Esophagus muscularis mucosa (tissue), 4 donors: ENCODE measurements around the gene HCK. TPM values are rescaled to one million over a fixed set of nuclear protein-coding genes. Genes with fewer than 3 reads are reported as not detected.
"Not testable (repeated sequence)": the region's sequence is repeated elsewhere in the genome, so short reads cannot be mapped to it uniquely, and the experiment has no call there.

Experiments used
- DNase-seq: peaks from one replicate; pipeline ENCODE4 v3.0.0-alpha.2; 2017; ENCODE audit errors: extremely low spot score
- H3K27ac ChIP-seq, 4 donors: fragments of 200-600 bp; sonication (generic); replicated peaks in 1 of 4; 1 replicate in 3 of 4; 2 replicates in 1 of 4; pipeline ENCODE4 v1.5.1; 2016 to 2019; ENCODE audit warnings: mild to moderate bottlenecking in 1 of 4
- H3K27me3 ChIP-seq, 4 donors: fragments of 200-600 bp; sonication (generic); one replicate each; pipeline versions ENCODE4 v1.5.1 to v1.6.0; 2016 to 2019
- H3K36me3 ChIP-seq, 4 donors: fragments of 200-600 bp; sonication (generic); one replicate each; pipeline ENCODE4 v1.5.1; 2016 to 2019
- H3K4me1 ChIP-seq, 4 donors: fragments of 200-600 bp; sonication (generic); one replicate each; pipeline ENCODE4 v1.5.1; 2016 to 2019
- H3K4me3 ChIP-seq, 4 donors: fragments of 200-600 bp; sonication (generic); 1 replicate in 2 of 4; 2 replicates in 2 of 4; pipeline ENCODE4 v1.5.1; 2016 to 2019; ENCODE audit warnings: mild to moderate bottlenecking in 4 of 4, moderate library complexity in 1 of 4
- H3K9me3 ChIP-seq, 4 donors: fragments of 200-600 bp; sonication (generic); 1 replicate in 3 of 4; 2 replicates in 1 of 4; pipeline ENCODE4 v1.5.1; 2016 to 2019
- EP300 ChIP-seq: sonication (generic); formaldehyde crosslinking; IDR thresholded peaks from one replicate; pipeline ENCODE4 v1.6.1; 2017; ENCODE audit warnings: antibody characterized with exemption
- POLR2A ChIP-seq: fragments of 450-650 bp; IDR thresholded peaks from one replicate; pipeline ENCODE4 v1.6.1; 2017; ENCODE audit warnings: antibody characterized with exemption, moderate library complexity, mild to moderate bottlenecking, low read depth
- POLR2AphosphoS5 ChIP-seq, 2 donors: sonication (generic); formaldehyde crosslinking; IDR thresholded peaks; one replicate each; pipeline ENCODE4 v1.6.1; 2017; ENCODE audit warnings: antibody characterized with exemption in 2 of 2
- WGBS: methylation state at CpG from one replicate; pipeline ENCODE4 v1.1.5; 2018; 5-methylcytosine and 5-hydroxymethylcytosine counted together
- intact Hi-C: fragments of 100-400 bp; cut with DNase I; formaldehyde crosslinking; loops from one replicate; pipeline ENCODE4 v1.15.1; 2023
- total RNA-seq, 4 donors: library from RNA; depleted of rRNA; stranded (reverse); fragments of >200 nt; gene quantifications; one replicate each; pipeline versions ENCODE4 v1.1.0 to v1.2.1, GENCODE V29; 2016
- TF ChIP-seq, protein P1 (sequence below), 3 experiments: fragments of 200-600 bp in 2 of 3; fragments of 450-650 bp in 1 of 3; sonication (generic) in 2 of 3; IDR thresholded peaks; one replicate each; pipeline ENCODE4 v1.5.1; 2017 to 2019; ENCODE audit warnings: antibody characterized with exemption in 3 of 3, mild to moderate bottlenecking in 2 of 3, moderate library complexity in 1 of 3

The HCK gene
- total RNA-seq, 4 donors from 2014 or later = 7.8 to 36.6 (median 11.4) TPM

- Histone ChIP-seq H3K4me1 (peaks cover 36 to 79% (median 72%) of the 10 kb centered on the region in 4 donors), H3K4me3 (no peak overlapping the region), H3K27me3 (no peaks in the 10 kb centered on the region), H3K27ac (no peak overlapping the region), H3K9me3 (no peaks in the 10 kb centered on the region), H3K36me3 (peaks cover 0 to 6% (median 0%) of the 10 kb centered on the region in 4 donors)
- no peak for TF ChIP-seq POLR2AphosphoS5 (IDR thresholded peaks at IDR 0.05)
- TF ChIP-seq EP300 = no peak
- TF ChIP-seq POLR2A = no peak
- TF ChIP-seq, protein P1, sequence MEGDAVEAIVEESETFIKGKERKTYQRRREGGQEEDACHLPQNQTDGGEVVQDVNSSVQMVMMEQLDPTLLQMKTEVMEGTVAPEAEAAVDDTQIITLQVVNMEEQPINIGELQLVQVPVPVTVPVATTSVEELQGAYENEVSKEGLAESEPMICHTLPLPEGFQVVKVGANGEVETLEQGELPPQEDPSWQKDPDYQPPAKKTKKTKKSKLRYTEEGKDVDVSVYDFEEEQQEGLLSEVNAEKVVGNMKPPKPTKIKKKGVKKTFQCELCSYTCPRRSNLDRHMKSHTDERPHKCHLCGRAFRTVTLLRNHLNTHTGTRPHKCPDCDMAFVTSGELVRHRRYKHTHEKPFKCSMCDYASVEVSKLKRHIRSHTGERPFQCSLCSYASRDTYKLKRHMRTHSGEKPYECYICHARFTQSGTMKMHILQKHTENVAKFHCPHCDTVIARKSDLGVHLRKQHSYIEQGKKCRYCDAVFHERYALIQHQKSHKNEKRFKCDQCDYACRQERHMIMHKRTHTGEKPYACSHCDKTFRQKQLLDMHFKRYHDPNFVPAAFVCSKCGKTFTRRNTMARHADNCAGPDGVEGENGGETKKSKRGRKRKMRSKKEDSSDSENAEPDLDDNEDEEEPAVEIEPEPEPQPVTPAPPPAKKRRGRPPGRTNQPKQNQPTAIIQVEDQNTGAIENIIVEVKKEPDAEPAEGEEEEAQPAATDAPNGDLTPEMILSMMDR (IDR thresholded peaks at IDR 0.05) = no peak
- 88% methylated on average over 8 of the region's 8 CpGs for WGBS
- no peak for DNase-seq
- intact Hi-C loops = no loop called here
Measured at GRCh38 chr20:32114305-32114960, 62.4 kb downstream of the HCK start.

- no peak for TF ChIP-seq POLR2AphosphoS5 (IDR thresholded peaks at IDR 0.05)
- TF ChIP-seq, protein P1 (IDR thresholded peaks at IDR 0.05) = no peak
- intact Hi-C loops = no loop called here
Measured at GRCh38 chr20:32115211-32115767, 63.2 kb downstream of the HCK start.

GRCh38 chr20:32116079-32116521 is 64.1 kb downstream of the HCK start:
- TF ChIP-seq EP300 = no peak
- TF ChIP-seq, protein P1 (IDR thresholded peaks at IDR 0.05) = no peak
- TF ChIP-seq POLR2AphosphoS5 (IDR thresholded peaks at IDR 0.05) = no peak
- TF ChIP-seq POLR2A = no peak
- Histone ChIP-seq H3K36me3 (peaks cover 0 to 6% (median 0%) of the 10 kb centered on the region in 4 donors), H3K9me3 (no peaks in the 10 kb centered on the region), H3K27ac (no peak overlapping the region), H3K4me3 (no peak overlapping the region), H3K4me1 (peaks cover 25 to 66% (median 61%) of the 10 kb centered on the region in 4 donors), H3K27me3 (no peaks in the 10 kb centered on the region)
- intact Hi-C loops = no loop called here
- DNase-seq = no peak
- 72% methylated on average over 6 of the region's 6 CpGs for WGBS

More at GRCh38 chr20:32115211-32115767, 63.2 kb downstream of the HCK start:
- no peaks in the 10 kb centered on the region for H3K9me3 ChIP-seq
- H3K36me3 ChIP-seq = peaks cover 0 to 6% (median 0%) of the 10 kb centered on the region in 4 donors
- DNase-seq = no peak
- no peaks in the 10 kb centered on the region for H3K27me3 ChIP-seq
- no peak overlapping the region for H3K4me3 ChIP-seq
- WGBS = 56% methylated on average over 5 of the region's 5 CpGs
- H3K27ac ChIP-seq = no peak overlapping the region
- peaks cover 33 to 74% (median 69%) of the 10 kb centered on the region in 4 donors for H3K4me1 ChIP-seq

DNA sequence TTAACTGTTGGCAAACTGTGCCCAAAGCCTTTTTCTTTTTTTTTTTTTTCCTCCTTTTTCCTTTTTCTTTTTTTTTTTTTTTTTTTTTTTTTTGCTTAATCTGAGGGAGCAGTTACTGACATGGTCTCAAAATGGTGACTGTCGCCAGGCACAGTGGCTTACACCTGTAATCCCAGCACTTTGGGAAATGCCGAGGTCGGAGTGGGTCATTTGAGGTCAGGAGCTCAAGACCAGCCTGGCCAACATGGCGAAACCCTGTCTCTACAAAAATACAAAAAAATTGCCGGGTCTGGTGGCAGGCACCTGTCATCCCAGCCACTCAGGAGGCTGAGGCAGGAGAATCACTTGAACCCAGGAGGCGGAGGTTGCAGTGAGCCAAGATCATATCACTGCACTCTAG is 64.8 kb downstream of the HCK start:
- H3K9me3 ChIP-seq, H3K4me3 ChIP-seq, DNase-seq, H3K27ac ChIP-seq, H3K27me3 ChIP-seq, intact Hi-C loops, H3K36me3 ChIP-seq: not testable (repeated sequence)
- WGBS = 76% methylated on average over 6 of the region's 6 CpGs
- peaks cover 20 to 59% (median 54%) of the 10 kb centered on the region in 4 donors for H3K4me1 ChIP-seq

GRCh38 chr20:32118427-32118826 is 66.4 kb downstream of the HCK start:
- DNase-seq, intact Hi-C loops, H3K27ac ChIP-seq, H3K27me3 ChIP-seq, H3K4me3 ChIP-seq, H3K36me3 ChIP-seq, H3K9me3 ChIP-seq: not testable (repeated sequence)
- WGBS = 96% methylated on average over 5 of the region's 5 CpGs
- peaks cover 12 to 44% (median 38%) of the 10 kb centered on the region in 4 donors for H3K4me1 ChIP-seq

DNA sequence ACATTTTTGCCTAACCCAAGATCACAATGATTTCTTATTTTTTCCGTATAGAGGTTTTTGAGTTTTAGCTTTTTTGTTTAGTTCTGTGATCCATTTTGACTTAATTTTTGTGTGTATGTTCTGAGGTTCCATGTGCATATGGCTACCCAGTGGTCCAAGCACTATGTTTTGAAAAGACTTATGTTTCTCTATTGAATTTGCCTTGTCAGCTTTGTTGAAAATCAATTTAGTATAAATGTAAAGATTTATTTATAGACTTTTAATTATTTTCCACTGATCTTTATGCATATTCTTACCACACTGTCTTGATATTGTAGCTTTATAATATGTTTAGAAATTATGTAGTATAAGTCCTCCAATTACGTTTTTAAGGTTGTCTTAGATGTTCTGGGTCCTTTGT is 67.7 kb downstream of the HCK start:
- WGBS = 98% methylated on average over 2 of the region's 2 CpGs
- Histone ChIP-seq H3K27ac (no peak overlapping the region), H3K36me3 (peaks cover 0 to 12% (median 5%) of the 10 kb centered on the region in 4 donors), H3K9me3 (no peaks in the 10 kb centered on the region), H3K4me1 (peaks cover 12 to 31% (median 27%) of the 10 kb centered on the region in 4 donors), H3K4me3 (no peak overlapping the region), H3K27me3 (no peaks in the 10 kb centered on the region)
- TF ChIP-seq, protein P1 (IDR thresholded peaks at IDR 0.05) = no peak
- no peak for TF ChIP-seq EP300
- no peak for DNase-seq
- intact Hi-C loops = no loop called here

DNA sequence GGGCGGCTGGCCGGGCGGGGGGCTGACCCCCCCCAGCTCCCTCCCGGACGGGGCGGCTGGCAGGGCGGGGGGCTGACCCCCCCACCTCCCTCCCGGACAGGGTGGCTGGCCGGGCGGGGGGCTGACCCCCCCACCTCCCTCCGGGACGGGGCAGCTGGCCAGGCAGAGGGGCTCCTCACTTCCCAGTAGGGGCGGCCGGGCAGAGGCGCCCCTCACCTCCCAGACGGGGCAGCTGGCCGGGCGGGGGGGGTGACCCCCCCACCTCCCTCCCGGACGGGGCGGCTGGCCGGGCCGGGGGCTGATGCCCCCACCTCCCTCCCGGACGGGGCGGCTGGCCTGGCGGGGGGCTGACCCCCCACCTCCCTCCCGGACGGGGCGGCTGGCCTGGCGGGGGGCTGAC is 69.9 kb downstream of the HCK start:
- H3K27me3 ChIP-seq, H3K9me3 ChIP-seq, H3K27ac ChIP-seq, DNase-seq, intact Hi-C loops, H3K4me3 ChIP-seq: not testable (repeated sequence)
- peaks cover 0 to 12% (median 7%) of the 10 kb centered on the region in 4 donors for H3K36me3 ChIP-seq
- no CpG with 5 or more reads among the region's 31 CpGs for WGBS
- H3K4me1 ChIP-seq = peaks cover 9 to 14% (median 10%) of the 10 kb centered on the region in 4 donors
